HG03558 (cell line): ENCODE results near the gene GPR137C.
"Not testable (repeated sequence)": the region's sequence is repeated elsewhere in the genome, so short reads cannot be mapped to it uniquely, and the experiment has no call there.

Source experiments
- ATAC-seq: cut with Tn5 transposase; IDR thresholded peaks from one replicate; pipeline ENCODE4 v1.9.1; 2021; ENCODE audit warnings: moderate number of reproducible peaks; ENCODE audit not compliant: unreplicated experiment; ENCODE audit errors: extremely low read depth

The GPR137C gene

DNA sequence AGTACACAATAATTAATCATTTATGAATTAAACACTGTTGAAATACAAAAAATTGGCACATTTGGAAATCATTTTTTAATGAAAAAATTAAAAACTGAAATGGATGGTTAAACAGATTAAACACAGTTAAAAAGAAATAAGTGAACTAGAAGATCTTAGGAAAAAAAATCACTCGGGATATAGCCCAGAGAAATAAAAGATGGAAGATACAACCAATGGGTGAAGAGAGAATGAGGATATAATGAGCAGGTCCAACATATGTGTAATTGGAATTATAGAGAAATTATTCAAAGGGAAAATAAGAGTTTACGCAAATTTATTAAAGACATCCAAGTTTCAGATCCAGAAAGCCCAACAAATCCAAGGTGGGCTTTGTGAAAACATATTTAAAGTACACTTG is 6.1 kb downstream of the GPR137C start:
- ATAC-seq = no peak

DNA sequence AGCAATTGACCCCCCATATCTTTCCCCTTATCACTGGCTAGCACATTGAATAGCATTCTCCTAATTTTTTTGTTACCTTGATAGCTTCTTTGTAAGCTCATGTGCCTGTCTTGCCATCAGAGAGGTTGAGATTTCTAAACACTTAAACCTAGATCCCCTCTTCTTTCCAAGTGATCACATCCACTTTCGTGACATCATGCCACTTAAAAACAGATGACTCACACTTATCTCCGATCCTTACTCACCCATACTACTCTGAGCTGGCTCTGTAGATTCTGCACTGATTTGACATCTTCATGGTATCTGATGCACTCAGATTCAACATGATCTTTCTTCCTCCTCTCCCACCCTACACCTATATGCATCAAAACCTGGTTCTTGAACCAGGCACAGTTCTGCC is 10.5 kb downstream of the GPR137C start:
- ATAC-seq = no peak

DNA sequence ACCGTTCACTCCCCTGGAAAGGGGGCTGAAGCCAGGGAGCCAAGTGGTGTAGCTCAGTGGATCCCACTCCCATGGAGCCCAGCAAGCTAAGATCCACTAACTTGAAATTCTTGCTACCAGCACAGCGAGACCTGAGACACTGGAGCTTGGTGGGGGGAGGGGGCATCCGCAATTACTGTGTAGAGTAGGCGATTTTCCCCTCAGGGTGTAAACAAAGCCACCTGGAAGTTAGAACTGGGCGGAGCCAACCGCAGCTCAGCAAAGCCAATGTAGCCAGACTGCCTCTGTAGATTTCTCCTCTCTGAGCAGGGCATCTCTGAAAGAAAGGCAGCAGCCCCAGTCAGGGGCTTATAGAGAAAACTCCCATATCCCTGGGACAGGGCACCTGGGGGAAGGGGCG is 15.8 kb downstream of the GPR137C start:
- not testable (repeated sequence) for ATAC-seq

DNA sequence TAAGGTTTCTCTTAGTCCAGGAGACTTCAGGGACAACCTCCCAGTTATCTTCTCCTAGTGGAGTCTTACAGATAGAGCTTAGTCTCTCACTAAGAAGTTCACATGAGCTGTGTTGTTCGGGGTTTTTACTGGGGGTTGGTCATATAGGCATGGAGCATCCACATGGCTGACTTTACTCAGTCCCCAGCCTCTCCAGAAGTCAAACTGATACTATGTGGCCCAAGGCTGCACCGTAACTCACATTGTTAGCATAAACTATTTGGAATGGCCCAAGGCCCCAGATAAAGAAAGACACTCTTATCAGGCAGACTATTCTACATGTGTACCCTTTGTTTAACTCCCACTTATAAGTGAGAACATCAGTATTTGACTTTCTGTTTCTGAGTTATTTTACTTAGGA is 23.2 kb downstream of the GPR137C start:
- no peak for ATAC-seq

DNA sequence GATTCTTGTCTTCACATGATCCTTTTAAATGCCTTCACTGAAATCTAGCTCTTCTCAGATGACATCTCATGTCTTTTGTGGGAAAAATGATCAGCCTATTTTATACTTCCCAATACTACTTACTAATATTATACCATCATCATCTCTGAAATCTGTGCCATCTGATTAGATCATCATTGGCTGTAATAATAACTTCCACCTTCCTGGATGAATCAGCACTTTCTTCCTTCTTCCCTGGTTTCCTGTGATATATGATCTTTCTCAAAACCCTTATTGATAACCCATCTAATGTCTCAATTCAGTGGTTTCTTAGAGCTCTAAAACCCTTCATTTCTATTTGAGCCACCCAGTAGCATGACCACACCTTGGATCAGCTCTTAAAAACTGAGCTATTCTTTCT is 30.9 kb downstream of the GPR137C start:
- ATAC-seq = no peak

DNA sequence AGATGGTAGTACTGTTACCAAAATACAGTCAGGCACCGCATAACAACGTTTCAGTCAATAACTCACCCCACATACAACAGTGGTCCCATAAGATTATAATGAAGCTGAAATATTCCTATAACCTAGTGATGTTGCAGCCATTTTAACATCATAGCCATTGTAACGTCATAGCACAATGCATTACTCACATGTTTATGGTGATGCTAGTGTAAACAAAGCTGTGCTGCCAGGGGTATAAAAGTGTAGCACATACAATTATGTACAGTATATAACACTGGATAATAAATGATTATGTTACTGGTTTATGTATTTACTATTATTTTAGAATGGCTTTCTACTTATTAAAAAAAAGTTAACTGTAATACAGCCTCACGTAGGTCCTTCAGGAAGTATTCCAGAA is 37.0 kb downstream of the GPR137C start:
- no peak for ATAC-seq

DNA sequence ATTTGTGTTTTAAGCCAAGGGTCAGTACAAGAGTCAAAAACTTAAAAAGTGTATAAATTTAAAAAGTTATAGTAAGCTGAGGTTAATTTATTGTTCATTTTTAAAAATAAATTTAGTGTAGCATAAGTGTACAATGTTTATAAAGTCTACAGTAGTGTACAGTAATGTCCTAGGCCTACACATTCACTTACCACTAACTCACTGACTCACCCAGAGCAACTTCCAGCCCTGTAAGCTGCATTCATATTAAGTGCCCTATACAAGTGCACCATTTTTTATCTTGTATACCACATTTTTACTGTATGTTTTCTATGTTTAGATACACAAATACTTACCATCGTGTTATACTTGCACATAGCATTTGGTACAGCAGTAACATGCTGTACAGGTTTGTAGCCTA is 37.7 kb downstream of the GPR137C start:
- ATAC-seq = no peak

DNA sequence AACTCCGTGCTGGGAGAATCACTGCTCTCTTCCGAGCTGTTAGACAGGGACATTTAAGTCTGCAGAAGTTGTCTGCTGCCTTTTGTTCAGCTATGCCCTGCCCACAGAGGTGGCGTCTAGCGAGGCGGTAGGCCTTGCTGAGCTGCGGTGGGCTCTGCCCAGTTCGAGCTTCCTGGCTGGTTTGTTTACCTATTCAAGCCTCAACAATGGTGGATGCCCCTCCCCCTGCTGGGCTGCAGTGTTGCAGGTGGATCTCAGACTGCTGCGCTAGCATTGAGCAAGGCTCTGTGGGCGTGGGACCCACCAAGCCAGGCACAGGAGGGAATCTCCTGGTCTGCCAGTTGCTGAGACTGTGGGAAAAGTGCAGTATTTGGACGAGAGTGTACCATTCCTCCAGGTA is 43.7 kb downstream of the GPR137C start:
- no peak for ATAC-seq

DNA sequence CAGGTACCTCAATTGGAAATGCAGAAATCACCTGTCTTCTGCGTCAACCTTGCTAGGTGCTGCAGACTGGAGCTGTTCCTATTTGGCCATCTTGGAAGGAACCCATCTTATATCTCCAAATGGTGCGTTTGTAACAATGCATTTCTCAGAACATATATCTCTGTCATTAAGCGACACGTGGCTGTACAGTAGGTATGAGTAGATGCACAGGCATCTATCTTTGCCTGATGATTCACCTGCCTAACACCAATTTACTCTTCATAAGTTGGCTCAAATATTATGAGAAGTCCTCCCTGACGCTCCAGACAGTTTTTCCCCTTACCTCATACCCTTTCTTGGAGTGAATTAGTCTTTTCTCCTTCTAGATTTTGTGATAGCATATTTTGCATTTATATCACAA is 44.2 kb downstream of the GPR137C start:
- no peak for ATAC-seq

DNA sequence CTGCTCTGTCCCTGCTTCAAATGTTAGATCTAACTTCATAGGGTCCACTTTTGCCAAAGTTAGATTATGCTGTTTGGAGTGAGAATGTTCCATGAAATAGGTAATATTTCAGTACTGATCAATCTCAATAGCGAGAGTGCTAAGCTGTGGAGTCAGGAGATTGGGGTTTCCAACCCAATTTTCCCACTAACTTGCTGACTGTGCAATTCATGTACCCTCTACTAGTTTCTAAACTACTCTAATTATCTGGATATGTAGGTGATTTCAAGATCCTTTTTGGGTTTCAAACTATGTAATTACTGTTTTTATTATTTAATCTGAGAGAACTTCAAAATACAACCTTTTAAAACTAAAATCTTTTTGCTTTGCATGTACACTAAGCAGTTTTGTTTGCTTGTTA is 45.9 kb downstream of the GPR137C start:
- ATAC-seq = no peak

DNA sequence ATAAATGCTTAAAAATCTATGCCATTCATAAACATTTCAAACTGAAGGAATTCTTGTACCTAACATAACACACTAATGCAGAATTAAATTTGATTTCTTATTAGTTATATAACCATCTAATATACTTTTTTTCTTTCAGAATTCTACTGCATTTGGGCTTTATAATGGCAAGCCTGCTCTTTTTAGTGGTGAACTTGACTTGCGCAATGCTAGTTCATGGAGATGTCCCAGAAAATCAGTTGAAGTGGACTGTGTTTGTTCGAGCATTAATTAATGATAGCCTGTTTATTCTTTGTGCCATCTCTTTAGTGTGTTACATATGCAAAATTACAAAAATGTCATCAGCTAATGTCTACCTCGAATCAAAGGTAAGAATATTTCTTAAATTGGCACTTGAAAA is 47.3 kb downstream of the GPR137C start:
- ATAC-seq = no peak

DNA sequence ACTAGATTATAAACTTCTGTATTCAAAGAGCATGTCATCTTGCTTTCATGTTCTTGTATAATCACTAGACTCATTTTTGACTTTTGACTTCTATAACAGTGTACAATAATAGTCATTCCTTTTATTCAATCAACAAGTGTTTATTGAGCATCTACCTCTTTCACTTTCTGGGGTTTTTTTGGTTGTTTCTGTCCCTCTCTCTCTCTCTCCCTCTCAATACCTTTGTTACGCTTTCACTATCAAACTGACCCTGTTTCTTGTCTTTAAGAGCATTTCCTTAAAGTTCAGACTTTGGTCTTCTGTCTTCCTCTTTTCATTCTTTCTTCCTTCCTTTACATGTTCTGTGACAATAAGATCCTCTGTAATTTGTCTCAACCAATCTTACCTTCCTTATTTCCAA is 49.5 kb downstream of the GPR137C start:
- no peak for ATAC-seq

DNA sequence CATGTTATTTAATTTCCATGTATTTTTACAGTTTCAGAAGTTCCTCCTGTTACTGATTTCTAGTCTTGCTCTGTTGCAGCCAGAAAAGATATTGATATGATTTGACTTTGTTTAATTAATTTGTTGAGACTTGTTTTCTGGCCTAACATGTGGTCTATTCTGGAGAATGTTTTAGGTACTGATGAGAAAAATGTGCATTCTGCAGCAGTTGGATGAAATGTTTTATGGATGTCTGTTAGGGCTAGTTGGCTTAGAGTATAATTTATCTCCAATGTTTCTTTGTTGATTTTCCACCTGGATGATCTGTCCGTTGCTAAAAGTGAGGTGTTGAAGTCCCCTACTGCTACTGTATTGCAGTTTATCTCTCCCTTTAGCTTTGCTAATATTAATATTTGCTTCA is 54.4 kb downstream of the GPR137C start:
- ATAC-seq = no peak

DNA sequence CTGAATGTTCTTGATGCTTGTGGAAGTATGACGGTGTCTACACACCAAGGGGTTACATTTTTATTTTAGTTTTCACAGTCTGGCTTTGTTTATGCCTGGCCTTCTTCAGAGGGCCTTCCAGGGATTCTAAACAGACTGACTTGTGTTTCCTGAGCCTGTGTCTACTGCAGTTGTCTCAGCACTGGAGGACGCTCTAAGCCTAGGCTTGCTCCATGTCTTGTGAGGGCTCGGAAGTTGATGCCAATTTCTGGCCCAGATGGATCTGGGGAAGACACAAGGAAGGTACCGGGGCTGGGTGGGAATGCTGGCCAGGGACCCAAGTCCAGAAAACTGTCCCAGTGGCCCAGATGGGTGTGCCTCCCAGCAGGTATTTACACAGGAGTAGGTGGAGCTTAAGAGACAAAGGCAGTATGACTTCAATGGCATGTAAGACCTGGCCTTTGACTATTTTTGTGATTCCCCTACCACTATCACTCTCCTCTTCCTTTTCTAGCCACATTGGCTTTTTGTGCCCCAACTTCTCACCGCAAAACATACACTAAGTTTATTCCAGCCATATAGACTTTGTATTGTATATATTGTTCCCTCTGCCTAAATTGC is 56.9 kb downstream of the GPR137C start:
- ATAC-seq = no peak

DNA sequence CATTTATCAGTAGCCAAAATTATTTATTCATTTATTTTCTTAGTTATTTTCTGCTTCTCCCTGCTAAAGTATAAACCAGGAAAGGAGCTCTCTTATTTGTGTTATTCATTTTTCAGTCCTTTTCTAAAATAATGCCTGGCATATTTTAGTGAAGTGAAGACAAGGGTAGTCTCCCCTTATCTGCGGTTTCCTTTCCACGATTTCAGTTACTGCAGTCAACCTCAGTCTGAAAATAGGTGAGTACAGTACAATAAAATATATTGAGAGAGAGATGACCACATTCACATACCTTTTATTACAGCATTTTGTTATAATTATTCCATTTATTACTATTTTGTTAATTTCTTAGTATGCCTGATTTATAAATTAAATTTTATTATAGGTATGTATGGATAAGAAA is 57.6 kb downstream of the GPR137C start:
- ATAC-seq = no peak

DNA sequence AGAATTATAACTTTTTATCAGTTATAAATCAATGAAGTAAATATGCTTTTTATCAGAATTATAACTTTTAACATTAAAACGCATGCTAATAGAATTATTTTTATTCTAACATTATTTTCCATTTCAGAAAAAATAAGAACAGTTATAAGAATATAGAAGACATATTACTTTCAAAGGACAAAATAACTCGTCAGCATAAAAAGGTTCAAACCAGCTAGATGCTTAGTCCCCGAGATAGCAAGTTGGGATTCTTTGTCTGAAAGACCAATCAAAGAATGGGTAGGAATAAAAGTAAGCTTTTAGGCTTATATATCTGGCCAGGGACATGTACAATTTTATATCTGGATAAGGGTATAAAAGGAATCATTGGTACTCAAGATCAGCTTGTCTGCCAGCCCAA is 66.0 kb downstream of the GPR137C start:
- no peak for ATAC-seq

DNA sequence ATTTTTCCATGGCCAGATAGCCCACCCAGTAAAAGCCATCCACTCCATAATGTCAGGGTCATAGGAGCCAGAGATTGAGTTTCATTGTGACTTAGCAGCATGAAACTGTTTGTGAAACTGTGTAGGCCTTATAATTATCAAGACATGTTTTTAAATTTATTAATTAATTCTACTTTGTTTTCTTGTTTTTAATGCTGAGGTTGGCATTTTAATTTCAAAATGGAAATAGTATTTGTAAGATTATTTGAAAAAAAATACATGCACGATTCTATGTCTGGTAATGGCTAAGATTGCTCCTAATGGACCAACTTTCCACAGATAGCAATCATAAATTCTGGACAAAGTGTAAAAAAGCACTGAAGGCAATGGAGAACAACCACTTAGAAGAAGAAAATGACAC is 67.1 kb downstream of the GPR137C start:
- ATAC-seq = no peak

DNA sequence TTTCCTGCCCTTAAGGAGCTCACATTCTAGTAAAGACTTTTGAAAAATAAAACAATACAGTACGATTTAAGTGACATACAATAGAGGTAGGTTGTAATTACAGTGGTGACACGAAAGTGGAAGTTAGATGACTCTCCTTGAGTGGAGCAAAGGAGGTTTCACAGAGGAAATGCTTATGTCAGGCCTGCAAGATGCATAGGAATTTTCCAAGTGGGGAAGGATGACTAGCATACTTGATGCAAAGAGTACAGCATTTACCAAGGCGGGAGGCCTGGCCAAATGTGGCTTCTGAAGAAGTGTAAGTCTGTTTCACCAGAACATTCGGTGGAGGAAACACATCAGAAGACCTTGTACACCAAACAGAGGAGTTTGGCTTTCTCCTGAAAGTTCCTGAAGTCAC is 87.5 kb downstream of the GPR137C start:
- ATAC-seq = no peak

DNA sequence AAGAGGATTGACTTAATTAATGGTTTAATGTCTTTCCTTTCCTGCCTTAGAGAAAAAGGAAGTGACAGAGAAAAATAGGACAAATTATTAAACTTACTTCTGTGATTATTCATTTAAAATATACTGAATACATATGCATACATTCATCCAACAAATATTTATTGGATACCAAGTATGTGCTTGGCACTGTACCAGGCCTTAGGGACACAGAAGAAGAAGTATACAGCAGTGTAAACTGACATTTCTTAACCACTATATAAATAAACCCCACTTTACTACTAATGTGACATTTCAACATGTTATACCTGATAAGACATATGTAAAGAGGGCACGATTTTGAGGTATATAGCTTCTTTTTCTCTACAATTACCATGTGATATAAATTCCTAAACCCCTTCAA is 89.1 kb downstream of the GPR137C start:
- ATAC-seq = no peak

DNA sequence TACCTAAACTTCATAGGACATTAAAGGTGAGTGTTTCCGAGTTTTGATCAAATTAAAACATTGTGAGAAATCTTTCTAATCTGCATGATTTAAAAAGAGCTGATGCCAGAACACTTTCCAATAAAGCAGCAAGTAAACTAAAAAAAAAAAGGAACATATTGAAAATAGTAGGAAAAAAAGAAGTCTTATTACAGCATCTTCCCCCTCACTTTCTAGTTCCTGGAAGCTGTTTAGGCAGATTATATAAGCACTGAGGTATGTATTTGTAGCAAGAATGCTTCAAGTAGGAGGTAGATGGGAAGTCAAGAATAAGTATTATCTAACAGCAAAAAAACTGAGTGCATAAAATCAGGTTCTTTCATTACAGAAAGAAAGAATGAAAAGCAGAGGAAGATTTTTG is 96.9 kb downstream of the GPR137C start:
- no peak for ATAC-seq

DNA sequence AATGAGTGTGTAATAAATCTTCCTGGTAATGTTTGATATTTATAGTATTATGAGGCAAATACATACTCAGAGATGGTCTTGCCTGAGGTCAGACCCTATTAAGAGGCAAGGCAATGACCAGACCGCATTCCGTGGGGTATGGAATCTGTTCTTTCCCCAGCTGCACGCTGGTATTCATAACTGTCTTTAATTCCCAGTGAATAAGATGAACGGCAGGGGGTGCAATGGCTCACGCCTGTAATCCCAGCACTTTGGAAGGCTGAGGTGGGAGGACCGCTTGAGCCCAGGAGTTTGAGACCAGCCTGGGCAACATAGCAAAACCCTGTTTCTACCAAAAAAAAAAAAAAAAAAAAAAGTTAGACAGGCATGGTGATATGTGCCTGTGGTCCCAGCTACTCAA is 98.1 kb downstream of the GPR137C start:
- no peak for ATAC-seq

DNA sequence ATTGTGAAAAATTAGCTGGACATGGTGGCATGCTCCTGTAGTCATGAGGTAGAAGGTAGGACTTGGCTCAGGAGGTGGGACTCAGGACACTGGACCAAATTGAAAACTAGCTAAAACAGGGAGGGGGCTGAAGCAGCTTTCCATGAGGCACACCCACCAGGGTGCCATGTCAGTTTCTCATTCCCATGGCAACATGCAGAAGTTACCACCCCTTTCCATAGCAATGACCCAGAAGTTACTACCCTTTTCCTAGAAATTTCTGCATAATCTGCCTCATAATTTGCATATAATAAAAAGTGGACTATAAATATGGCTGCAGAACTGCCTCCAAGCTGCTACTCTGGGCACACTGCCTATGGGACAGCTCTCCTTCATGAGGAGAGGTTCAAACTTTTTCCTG is 104.3 kb downstream of the GPR137C start:
- no peak for ATAC-seq

DNA sequence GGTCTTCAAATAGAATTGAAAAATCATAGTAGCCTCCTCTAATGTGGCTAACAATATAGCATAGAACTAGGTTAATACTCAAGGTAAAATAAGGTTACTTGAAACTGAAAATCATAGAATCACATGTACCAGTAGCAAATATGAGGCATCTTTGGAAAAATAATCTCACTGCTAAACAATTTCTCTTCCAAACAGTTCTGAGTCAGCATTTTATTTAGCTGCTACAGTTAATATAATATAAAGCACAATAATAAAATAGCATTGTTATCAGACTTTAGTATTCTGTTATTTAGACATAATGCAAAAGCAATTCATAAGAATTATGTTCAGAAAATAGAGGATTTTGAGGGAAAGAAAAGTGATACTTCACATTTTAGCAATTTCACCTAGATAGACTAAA is 107.7 kb downstream of the GPR137C start:
- no peak for ATAC-seq
